Right lobe of liver (tissue), 4 donors: ENCODE measurements around the gene ZNF558.
"Not testable (repeated sequence)": the region's sequence is repeated elsewhere in the genome, so short reads cannot be mapped to it uniquely, and the experiment has no call there.

ENCODE experiments used
- POLR2A ChIP-seq: fragments of 450-650 bp; IDR thresholded peaks from one replicate; pipeline ENCODE4 v1.6.1; 2017; ENCODE audit warnings: antibody characterized with exemption, mild to moderate bottlenecking
- TF ChIP-seq, protein P1 (sequence below), 4 donors: fragments of 200-600 bp in 3 of 4; fragments of 450-650 bp in 1 of 4; IDR thresholded peaks; one replicate each; pipeline versions ENCODE4 v1.5.1 to v1.8.0; 2016 to 2022; ENCODE audit warnings: antibody characterized with exemption in 4 of 4, mild to moderate bottlenecking in 2 of 4
- donor health status: DM: no; HTN: no; CAD: no.
- donor health status: DM: no; HTN: no; CAD: no.
- donor health status: DM: no; HTN: yes; CAD: no.

DNA sequence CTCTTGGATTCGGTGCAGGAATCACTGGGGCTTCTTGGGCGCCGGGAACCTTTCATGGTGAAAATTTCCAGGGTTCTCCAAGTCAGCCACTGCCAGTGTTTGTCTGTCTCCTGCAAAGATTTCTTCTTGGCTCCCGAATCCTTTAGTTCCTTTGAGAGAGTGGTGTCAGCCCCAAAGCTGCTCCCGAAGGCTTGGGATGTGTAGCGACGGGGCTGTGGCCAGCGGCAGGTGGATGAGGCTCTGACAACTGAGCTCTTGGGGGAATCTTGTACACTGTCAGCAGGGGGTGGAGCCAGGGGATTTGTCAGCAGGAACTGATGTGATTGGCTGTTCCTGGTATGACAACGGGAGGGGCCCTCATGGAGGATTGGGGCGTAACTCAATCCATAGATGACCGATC lies 64.8 kb downstream of the ZNF558 start:
- TF ChIP-seq, protein P1, sequence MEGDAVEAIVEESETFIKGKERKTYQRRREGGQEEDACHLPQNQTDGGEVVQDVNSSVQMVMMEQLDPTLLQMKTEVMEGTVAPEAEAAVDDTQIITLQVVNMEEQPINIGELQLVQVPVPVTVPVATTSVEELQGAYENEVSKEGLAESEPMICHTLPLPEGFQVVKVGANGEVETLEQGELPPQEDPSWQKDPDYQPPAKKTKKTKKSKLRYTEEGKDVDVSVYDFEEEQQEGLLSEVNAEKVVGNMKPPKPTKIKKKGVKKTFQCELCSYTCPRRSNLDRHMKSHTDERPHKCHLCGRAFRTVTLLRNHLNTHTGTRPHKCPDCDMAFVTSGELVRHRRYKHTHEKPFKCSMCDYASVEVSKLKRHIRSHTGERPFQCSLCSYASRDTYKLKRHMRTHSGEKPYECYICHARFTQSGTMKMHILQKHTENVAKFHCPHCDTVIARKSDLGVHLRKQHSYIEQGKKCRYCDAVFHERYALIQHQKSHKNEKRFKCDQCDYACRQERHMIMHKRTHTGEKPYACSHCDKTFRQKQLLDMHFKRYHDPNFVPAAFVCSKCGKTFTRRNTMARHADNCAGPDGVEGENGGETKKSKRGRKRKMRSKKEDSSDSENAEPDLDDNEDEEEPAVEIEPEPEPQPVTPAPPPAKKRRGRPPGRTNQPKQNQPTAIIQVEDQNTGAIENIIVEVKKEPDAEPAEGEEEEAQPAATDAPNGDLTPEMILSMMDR (IDR thresholded peaks at IDR 0.05), result not testable (repeated sequence)
- not testable (repeated sequence) for TF ChIP-seq POLR2A
